GM19397 (cell line): Measurements from ENCODE around the gene CDC20B.

Source experiments
- ATAC-seq: cut with Tn5 transposase; IDR thresholded peaks from one replicate; pipeline ENCODE4 v1.9.1; 2021; ENCODE audit warnings: mild to moderate bottlenecking, moderate library complexity; ENCODE audit not compliant: unreplicated experiment

CDC20B gene

GRCh38 chr5:55172937-55173686 lies at the start of gene CDC20B:
Gene CDC20B (minus strand): TSS chr5:55173177. CDS start chr5:55173000, 177 bp downstream.
- ATAC-seq = peak; percentile 93

- no peak for ATAC-seq
Observed at GRCh38 chr5:55222092-55222984, 49.4 kb upstream of the CDC20B start.

- no peak for ATAC-seq
Observed at GRCh38 chr5:55220433-55221185, 47.6 kb upstream of the CDC20B start.

GRCh38 chr5:55219770-55220169 lies 46.8 kb upstream of the CDC20B start:
- ATAC-seq = no peak

GRCh38 chr5:55218967-55219366 lies 46.0 kb upstream of the CDC20B start:
- no peak for ATAC-seq

- ATAC-seq = no peak
Observed at GRCh38 chr5:55211184-55211874, 38.4 kb upstream of the CDC20B start.

- no peak for ATAC-seq
Observed at GRCh38 chr5:55205001-55205400, 32.0 kb upstream of the CDC20B start.

GRCh38 chr5:55191165-55191564 lies 18.2 kb upstream of the CDC20B start:
- ATAC-seq = no peak

- ATAC-seq = no peak
Observed at GRCh38 chr5:55188656-55189540, 15.9 kb upstream of the CDC20B start.

- ATAC-seq = no peak
Observed at GRCh38 chr5:55187370-55187769, 14.4 kb upstream of the CDC20B start.

GRCh38 chr5:55180016-55180415 lies 7.0 kb upstream of the CDC20B start:
- no peak for ATAC-seq

- no peak for ATAC-seq
Observed at GRCh38 chr5:55177078-55177477, 4.1 kb upstream of the CDC20B start.

GRCh38 chr5:55176176-55176818 lies 3.3 kb upstream of the CDC20B start:
- no peak for ATAC-seq

- ATAC-seq = no peak
Observed at GRCh38 chr5:55175781-55176175, 2.8 kb upstream of the CDC20B start.

- peak; percentile 8 for ATAC-seq
Observed at GRCh38 chr5:55173687-55174230, 782 bp upstream of the CDC20B start.

- no peak for ATAC-seq
Observed at GRCh38 chr5:55172051-55172899, 702 bp downstream of the CDC20B start.

GRCh38 chr5:55171471-55171870 lies 1.5 kb downstream of the CDC20B start:
- ATAC-seq = no peak

GRCh38 chr5:55162666-55163065 lies 10.3 kb downstream of the CDC20B start:
- no peak for ATAC-seq
